CD4-positive, alpha-beta T cell treated with Interleukin-21 for 1 hour (primary cell): ENCODE measurements around the gene MAFB.

Source experiments
- DNase-seq: peaks from one replicate; pipeline ENCODE4 v3.0.0-alpha.2; 2020

Gene MAFB

DNA sequence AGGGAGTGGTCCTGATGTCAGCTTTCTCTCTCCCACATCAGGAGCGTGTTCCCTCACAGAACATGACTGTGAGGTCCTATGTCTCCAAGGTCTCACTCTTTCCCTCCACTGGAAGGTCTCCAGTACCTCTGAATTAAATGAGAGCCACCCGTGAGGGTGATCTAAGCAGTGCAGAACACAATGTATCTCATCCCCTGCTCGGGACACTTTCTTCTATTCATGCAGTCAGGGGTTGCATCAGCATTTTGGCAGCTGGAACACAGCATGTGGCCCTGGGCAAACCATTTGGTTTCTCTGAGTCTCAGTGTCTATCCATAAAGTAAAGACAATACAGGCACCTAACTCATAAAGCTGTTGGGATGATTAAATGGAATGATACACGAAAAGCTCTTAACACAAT lies 34.2 kb downstream of the MAFB start:
- no peak for DNase-seq

DNA sequence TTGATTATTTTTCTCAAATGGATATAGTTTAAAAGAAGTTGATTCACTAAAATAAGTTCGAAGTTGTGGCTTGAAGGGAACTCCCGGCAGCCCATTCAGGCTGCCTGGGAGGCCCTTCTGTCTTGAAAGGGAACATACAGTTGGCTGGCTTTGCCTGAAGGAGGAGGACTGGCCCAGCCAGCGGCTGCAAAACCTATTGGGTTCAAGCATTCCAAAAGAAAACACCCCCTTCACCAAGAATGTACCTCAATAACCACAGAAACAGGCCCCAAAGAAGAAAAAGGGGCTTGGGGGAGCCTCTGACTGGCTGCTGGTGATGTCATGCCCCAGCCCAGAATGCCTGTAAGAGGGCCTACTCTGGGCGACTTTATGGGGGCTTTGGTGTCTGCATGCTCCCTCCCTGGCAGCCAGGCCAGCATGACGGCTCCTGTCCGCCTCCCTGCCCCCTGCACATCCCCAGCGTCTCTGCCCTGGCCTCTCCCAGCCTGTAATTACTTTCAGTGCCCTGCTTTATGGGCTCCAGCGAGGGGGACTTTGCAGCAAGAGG lies 36.5 kb downstream of the MAFB start:
- DNase-seq = no peak

DNA sequence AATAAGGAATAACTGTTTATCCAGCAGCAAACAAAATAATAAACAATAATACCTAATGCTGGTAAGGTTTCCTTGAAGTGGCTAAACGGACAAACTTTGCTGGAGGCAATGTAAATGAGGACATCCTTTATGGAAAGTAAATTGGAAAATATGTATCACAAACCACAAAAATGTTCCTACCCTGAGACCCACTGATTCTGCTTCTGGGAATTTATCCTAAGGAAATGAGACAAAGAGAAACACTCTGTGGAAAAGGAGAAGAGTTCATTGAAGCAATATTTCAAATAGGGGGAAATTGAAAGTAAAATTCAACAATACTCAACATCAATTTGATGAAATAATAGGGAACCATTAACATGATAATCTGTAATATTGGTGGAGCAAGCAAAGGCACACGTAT lies 37.9 kb downstream of the MAFB start:
- DNase-seq = no peak

DNA sequence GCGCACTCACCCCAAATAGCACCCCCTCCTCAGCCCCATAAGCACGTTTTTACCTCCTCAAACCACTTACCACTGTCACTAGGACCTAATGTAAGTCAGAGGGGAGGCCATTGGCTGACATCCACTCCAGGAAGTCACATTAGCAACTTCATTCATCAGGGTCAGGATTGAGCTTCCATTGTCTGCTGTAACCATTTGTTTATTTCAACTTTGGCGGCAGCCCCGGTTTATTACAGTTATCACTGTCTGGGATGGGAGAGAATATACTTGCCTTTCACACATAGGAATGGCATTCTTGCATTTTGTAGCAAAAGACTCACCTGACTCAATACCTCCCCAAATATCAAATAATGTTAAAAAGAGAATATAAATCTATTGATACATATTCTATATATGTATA lies 38.3 kb downstream of the MAFB start:
- DNase-seq = no peak

DNA sequence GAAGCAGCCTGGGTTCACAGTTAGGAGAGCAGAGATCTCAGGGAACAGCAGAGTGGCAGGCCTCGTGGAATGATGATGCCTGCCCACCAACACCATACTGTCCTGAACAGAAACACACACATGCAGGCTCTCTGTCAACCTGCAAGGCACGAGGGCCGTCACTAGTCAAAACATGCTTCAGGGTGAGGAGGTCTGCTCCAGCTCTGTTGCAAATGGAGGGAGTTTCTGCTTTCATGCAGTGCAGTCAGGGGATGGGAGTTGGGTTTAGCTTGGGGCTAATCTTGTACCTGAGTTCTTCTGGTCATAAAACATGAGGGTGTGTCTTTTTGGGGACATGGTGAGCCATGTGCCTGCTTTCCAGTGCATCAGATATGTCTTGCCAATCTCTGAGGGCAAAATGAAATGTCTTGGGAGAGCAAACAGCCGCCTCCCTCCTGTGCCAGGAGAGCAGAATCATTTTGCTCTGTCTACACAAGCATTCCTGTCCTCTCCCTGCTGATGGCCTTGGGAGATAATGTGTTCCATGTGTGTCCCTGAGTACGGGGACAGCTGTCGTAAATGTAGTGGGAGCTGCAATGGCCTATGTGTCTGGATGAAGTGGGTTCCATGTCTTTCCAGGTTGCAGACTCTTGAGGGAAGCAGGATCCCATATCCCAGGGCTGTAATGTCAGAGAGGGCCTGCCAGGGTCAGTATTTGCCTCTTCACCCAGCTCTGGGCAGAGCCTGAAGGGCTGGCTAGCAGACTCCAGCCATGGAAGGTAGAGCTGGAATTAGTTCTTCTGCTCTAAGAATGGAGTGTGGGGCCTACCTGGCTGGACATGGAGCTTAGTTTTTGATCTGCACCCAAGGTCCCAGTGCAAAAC lies 40.6 kb downstream of the MAFB start:
- no peak for DNase-seq

DNA sequence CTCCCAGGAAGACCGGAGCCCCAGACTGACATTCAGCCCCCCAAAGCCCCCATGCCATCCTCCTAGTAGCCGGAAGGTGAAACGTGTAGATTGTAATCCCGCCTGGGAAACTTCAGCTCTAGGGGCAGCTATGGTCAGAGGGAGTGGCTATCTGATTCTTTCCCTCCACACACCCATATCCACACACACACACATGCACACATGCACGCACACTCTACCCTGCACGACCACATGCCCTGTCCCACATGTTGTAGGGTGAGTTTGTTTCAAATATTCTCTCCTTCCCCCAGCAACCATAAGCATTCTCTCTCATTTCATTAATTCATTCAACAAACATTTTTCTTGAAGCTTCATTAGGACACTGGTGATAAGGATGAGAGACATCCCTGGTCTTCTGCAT lies 42.2 kb downstream of the MAFB start:
- no peak for DNase-seq

DNA sequence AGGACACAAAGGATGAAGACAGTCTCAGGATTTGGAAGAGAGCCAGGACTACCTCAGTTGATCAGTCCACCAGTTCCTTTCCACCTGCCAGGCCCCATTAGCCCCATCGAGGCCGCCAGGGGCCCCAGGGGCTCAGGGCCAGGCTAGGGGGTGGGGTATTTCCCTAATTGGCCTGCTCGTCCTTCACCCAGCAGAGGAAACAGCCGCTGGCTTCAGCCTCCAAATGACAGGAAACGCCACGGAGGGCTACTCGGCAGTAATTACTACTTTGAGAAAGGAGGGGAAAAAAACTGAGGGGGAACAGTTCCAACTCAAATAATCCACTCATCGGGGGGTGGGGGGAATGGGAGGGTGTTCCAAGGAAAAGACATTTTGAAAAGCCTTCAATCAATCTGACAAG lies 42.7 kb downstream of the MAFB start:
- DNase-seq = no peak

DNA sequence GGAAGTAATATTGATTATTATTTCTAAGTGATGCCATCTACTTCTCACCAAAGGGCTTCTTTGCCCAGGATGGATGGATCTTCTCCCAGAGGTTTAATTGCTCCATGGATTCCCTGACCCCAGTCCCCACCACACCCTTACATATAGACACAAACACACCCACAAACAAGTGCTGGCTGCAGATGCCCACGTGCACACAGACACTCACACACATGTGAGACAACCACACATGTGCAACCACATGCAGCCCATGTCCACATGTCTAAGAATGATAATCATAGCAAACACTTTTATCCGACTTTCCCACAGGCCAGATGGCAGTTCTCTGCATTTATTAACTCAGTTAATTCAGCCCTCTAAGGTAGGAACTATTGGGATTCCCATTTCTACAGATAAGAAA lies 44.2 kb downstream of the MAFB start:
- no peak for DNase-seq

DNA sequence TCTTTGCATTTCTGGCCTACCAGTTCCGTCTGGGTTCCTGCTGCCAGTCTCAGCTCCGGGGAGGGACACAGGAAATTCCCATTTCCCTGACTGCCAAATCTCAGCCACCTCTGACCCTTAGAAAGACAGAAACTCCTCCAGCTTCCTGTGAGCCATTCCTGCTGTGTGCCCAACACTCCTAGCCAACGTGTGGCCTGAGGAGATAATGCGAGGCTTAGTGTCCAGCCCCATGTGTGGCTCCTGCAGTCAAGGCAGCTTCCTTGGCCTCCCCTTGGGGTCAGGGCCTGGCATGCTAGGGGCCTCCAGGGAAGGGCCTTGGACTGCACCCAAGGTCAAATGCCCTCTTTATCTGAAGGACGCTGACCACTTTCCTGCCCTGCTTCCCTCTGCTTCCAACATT lies 45.1 kb downstream of the MAFB start:
- DNase-seq = no peak

DNA sequence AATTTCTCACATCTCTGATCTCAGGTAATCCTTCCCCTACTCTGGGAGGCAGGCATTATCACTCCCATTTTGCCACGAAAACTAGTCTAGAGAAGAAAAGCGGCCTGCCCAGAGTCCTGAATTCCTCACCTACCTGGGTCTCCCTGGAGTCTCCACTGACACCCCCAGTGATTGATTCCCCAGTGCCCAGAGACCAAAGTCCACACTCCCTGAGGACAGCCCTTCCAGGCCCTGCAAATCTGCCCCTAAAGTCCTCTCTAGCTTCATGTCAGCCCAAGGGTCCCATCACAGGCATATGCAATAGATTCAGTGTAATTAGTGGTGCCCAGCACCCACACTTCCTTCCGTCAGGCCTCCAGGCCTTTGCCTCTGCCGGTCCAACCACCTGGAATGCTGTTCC lies 47.2 kb downstream of the MAFB start:
- DNase-seq = no peak

DNA sequence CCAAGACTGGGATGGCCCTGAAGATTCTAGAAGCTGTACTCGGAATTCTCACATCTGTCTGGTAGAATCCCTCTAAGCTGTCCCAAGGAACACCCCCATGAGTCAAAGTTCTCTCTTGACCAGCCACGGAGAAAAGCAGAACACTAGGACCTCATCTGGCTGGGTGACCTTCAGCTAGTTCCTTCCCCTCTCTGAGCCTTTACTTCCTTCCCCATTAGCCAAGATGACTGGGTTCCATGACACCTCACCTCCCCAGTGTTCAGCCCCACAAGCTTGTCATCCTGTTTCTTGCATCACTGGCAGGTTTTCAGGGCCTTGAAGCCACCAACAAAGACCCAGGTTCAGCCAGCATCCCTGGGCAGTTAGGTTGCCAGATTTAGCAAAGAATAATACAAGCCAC lies 47.8 kb downstream of the MAFB start:
- DNase-seq = no peak

DNA sequence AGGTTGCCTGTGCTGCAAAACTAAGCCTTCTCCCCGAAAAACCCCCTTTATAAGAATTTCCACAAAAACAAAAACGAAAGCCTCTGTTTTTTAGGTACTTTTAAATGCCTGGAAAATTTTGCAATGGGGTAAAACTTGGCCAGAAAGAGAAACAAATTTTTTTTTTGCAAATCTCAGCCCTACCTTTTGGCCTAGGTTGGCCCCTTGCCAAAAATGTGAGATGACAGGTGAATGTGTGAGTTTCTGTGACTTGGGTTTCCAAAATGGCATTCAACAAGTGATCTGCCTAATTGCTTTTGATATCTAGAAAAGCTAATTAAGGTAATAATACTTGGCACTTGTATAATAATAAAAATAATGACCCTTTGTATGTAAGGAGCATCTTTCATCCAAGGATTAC lies 48.4 kb downstream of the MAFB start:
- no peak for DNase-seq

DNA sequence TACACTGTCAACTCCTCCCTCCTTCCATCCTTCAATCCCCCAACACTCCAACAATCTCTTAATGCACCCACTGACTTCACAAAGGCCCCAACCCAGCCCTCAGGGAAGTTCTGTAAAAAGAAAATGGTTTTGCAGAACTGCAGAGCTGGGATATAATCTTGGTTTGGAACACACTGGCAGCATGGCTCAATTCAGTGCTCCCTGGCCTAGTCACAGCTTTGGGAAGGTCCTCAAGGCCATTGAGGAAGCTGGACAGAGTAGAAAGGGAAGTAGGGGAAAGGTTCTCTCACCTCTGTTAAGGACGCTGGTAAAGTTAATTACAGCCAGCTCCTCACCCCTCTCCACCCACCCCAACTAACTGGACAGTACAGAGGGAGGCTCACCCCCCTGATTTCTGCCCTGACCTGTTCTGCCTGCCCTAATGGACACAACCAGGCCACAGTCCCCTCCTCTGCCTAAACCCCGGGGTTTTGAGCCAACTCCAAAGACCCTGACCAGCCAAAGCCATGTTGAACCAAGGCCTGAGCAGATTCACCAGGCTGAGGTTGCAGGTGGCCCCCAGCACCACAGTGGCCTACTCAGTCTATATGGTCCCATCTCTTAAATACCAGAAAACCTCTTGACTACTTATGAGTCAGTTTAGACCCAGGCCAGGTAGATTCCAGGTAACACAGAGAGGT lies 49.2 kb downstream of the MAFB start:
- DNase-seq = no peak

DNA sequence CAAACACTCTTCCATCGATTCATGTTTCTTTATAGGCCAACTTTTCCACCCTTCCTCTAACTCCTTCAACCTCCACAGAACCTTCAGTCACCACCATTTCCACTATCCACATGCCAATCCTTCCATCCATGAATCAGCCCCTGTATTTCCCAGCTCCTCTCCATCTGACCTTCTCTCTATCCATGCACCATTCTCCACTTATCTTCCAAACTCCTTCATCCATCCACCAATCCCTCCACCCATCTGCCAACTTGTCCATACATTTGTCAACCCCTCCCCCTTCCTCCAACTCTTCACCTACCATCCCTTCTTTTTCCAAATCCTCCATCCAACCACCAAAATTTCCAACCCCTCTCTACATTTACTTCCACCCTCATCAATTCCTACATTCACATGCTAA lies 49.9 kb downstream of the MAFB start:
- DNase-seq = no peak

DNA sequence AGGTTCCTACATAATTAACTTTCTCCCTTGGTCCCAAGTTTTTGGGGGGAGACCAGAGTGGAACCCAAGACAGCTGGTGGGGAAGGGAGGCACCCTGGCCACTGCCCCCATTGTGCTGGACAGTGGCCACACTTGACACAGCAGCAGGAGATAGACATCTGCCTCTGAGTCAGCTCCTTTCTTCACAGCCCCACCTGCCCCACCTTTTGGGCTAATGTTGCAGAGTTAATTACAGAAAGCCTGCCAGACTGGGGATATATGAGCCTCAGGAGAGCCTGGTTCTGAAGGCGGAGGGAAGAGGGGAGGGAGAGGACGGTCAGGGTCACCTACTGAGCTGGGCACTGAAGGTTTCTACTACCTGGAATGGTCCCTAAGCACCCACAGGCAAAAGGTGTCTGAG lies 50.6 kb downstream of the MAFB start:
- DNase-seq = no peak

DNA sequence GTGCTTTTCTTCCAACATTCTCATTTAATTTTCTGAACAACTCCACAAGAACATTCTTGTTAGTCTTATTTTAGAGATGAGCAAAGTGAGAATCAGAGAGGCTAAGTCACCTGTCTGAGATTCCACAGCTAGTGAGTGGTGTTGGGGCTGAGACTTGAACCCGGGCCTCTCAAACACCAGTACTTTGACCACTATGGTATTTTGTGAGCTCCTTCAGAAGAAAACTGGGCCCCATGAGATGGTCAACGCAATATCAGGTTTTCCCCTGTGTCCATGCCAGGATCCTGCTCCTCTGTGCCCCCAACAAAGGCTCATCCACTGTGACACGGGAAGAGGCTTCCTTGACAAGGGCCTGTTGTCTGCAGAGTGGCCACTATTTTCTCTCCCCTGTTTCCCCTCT lies 51.9 kb downstream of the MAFB start:
- DNase-seq = no peak

DNA sequence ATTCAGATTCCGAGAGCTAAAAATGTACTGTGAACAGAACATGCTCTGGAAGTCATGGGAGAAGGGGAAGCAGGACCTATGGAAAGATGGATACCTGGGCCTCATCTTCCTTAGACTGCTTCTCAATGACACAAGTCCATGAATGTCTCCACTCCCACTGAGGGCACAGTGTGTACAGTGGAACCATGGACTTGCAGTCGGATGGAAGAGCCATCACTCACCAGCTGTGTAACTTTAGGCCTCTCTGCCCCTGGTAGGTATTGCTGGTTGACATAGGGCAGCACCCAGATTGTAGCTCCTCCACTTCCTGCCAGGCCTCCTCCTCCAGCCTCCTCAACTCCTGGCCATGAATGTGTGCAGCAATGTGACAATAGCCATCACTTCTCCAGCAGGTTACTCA lies 52.5 kb downstream of the MAFB start:
- DNase-seq = no peak

DNA sequence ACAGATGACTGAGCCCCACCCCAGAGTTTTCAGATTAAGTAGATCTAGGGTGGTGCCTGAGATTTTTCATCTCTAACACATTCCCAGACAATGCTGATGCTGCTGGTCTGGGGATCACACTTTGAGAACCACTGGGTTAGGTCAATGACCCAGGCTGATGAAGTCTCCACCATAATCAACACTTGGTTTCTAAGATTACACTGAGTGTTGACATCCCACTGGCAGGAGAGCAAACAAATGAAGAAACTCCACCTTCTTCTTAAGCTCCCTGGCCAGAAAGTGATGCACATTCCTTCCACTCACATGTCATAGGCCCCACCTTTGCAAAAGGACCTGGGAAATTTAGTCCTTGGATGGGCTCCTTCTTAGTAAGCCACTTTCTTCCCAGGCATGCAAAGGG lies 53.1 kb downstream of the MAFB start:
- DNase-seq = no peak
